NCI-H1092 treated with DMSO at 0.1 percent for 48 hours (cell line): ENCODE data around the gene TMEM182.

Experiments used
- DNase-seq: peaks from one replicate; lab custom pipeline; 2025; lab: John Stamatoyannopoulos, UW

TMEM182 gene

DNA sequence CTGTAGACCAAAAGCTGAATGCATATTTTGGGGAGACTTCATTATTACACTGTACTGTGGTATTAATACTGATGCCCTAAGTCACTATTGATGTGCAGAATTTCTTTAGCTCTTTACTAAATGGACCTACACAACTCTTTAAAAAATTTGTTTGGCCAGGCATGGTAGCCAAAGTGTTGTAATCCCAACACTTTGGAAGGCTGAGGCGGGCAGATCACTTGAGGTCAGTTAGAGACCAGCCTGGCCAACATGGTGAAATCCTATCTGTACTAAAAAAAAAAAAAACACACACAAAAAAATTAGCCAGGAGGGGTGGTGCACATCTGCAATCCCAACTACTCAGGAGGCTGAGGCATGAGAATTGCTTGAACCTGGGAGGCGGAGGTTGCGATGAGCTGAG, 6.4 kb downstream of the TMEM182 start:
- DNase-seq, result no peak

DNA sequence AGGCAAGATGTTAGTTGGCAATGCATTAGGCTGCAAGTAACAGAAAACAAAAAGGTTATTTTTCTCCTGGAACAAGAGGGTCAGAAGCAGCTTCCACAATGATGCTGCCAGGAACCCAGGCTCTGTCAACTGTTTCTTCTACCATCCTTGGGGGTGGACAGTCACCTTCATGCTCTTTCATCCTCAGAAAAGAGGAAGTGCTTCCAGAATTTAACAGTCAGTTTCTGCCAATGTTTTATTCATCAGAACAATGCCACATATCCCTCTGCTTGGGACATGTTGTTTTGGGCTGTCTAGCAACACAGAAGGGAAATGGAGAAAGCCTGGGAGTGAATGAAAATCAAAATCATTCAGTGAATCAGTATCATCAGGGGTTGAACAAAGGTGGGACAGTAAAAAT, 7.1 kb downstream of the TMEM182 start:
- DNase-seq, result no peak

DNA sequence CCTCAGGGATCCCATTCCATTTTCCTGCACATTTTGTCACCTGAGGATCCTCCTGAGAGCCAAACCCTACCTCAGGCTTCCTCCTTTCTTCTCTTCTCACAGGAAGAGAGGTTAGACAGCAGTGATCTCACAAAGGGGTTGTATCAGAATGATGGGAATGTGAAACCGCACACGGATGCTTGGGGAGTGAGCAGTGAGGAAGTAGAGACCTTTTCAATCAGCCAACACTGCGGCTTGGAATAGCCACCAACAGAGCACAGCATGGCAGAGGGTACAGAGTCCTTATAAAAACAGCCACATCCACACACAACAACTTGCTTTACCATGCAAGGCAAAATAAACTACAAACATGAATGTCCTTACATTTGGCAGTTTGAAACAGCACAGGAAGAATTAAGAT, 8.7 kb downstream of the TMEM182 start:
- no peak for DNase-seq

DNA sequence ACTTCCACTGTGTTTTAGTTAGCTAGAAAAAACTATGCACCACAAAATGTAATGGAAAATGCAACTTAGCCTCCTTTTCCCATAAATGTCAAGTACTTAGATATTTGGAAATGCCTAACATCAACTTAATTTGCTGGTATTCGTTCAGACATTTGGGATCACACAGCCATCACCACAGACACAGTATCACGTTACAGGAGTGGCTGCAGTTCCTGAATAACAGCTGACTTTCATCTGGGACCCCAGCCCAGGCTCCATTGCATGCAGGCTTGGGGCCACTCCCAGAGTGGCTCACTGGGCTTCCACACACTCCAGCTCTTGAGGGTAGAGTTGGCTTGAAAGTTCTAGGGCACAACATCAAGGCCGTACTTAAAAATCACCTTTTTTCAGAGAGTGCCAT, 9.3 kb downstream of the TMEM182 start:
- no peak for DNase-seq

DNA sequence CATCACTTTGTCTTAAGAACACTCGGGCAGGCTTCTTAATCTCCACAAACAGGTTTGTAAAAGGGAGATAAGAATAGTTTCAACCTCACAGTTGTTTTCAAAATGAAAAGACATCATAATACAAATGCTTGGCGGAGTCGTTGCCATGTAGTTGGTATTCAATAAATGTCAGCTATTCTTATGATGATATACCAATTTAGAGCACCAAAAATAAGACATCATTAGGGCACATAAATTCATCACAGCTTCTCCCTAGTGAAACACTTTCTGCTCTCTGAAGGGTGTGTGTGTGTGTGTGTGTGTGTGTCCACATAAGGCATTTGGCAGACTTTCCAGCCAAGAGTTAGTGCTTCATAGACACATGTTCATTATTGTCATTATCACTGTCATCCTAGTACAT, 10.8 kb downstream of the TMEM182 start:
- no peak for DNase-seq

DNA sequence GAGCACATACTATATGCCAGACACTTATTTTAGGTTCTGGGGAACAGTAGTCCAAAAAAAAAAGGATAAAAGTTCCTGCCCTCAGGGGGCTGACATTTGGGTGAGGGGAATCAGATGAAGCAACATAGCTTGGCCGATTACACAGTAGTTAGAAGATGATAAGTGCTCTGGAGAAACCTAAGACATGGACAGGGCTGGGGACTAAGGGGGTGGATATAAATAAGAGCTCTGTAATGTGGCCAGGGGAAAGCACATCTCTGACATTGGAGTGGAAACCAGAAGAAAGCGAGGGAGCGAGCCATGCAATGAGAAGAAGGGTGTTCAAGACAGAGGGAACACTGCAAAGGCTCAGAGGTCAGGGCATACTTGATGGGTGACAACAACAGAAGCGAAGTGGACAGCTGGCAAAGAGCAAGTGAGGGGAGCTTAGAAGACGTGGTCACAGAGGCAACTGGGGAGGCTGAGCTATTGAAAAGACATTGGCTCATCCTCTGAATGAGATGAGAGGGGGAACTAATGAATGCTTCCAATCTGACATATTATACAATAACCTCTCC, 11.4 kb downstream of the TMEM182 start:
- no peak for DNase-seq

DNA sequence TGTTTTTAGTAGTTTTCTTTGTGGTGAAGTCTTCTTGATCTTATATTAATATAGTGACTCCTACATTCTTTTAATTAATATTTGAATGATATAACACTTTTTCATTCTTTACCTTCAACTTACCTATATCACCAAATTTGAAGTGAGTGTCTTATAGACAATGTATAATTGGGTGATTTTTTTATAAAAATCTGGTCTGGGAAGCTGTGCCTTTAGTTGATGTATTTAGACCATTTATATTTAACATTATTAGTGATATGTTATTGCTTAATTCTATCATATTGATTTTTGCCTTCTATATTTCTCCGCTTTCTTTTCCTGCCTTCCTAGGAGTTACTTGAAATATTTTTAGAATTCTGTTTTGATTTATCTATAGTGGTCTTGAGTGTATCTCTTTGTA, 16.4 kb downstream of the TMEM182 start:
- DNase-seq, result no peak

DNA sequence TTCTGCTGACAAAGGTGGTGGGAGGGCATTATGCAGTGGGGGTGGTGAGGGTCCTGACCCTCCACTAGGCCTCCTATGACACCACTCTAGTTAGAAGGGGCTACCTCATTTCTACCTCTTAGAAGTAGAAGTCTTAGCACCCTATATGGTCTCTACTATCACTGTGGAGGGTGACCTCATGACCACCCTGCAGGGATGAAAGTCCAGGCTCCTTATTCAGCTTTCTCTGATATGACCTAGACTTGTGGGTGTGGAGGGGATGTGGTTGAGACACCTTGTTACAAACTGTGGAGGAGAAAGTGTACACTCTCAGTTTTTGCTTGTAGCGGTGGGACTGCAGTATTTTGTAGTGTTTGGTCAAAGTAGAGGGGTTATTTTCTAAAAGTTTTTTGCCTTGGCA, 18.6 kb downstream of the TMEM182 start:
- no peak for DNase-seq

DNA sequence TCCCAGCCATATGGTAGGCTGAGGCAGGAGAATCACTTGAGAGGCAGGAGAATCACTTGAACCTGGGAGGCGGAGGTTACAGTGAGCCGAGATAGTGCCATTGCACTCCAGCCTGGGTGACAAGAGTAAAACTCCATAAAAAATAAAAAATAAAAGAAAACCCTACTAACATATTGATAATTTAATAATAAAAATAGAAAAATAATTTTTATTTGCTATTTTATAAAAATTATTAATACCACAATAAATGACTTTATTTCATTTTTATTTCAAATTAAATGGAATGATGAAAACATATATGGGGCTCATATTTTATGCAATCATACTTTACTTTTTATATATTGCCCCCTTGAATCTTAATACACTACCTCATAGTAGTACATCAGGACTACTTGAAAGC, 20.4 kb downstream of the TMEM182 start:
- DNase-seq, result no peak

DNA sequence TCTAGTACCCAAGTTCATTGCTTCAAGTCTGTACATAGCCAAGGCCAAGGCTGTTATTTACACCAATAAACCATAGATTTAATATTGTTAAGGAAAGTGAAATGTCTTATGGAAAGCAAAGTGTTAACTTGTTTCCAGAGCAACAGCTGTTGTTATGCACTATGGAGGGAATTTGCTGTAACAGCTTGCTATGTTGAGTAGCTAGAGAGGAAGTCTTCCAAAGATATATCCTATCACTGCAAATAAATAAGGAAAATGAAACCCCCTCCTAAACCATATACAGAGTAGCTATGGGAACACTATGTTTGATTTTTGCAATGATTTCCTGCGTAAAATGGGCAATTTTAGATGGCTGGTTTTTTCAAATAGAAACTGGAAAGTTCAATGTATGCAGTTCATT, 21.1 kb downstream of the TMEM182 start:
- DNase-seq, result no peak

DNA sequence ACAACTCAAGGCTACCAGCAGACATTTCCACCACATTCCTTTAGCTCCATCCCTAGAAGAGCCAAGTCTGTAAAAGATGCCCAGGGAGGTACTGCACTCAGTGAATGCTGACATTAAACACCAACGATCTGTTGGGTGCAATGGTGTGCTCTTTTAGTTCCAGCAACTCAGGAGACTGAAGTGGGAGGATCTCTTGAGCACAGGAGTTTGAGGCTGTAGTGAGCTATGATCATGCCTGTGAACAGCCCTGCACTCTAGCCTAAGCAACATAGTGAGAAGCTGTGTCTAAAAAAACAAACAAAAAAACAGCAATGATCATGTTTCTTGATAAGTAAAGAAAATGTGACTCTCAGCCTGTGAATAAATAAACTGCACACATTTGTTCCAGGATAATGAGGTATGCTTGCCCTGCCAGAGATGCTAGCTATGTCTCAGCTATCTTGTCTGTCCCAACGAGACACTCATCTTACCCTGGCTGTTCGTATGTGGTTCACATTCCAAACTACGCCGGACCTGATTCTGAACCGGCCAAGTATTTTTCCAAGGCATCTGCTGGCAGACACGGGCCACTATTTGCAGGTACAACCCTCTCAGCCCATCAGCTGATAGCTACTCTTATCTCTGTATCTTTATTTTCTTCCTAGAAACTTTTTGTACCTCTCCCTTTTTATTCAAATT, 21.8 kb downstream of the TMEM182 start:
- DNase-seq, result no peak

DNA sequence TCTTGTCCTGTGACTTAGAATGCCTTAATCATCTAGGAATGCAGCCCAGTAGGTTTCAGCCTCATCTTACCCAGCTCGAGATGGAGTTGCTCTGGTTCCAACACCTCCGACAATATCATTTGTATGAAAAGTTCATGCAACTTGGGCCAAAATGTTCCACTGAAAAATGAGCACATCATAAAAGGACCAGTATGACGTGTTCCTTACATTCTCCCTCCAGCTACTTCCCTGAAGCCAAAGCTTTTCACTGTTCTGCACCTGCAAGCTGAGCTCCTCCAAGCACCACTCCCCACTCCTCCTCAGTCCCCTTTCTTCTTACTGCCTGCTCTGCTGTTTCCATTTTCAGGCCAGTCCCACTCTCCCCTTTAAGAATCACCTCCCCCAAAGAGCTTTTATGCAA, 23.1 kb downstream of the TMEM182 start:
- no peak for DNase-seq

DNA sequence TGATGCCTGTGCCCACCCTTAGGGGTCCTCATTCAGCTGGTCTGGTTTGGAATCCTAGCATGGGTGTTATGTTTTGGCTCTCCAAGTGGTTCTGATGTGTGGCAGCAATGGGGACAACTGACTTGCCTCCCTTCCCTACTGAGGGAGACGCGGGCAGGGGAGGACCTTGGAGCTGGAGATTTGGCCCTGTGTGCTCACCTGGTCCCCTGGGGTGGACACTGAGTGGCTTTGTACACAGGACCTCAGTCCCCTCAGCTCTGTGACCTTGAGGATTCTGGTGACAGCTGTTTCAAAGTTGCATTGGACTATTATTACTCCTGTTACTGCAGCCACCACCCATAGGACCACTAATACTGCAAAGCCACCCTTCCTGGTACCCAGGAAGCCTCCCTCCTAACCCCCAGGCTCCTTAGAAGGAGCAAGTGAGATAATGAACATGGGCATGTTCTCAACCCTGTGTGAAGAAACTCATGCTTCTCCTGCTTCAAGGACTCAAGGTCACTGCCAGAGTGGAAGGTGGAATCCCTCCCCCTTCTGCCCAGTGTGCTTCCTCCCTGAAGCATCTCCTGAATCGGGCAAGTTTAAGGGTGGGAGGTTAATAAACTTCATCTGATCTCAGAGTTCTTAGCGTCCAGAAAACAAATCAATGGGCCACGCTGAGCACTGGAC, 26.5 kb downstream of the TMEM182 start:
- no peak for DNase-seq

DNA sequence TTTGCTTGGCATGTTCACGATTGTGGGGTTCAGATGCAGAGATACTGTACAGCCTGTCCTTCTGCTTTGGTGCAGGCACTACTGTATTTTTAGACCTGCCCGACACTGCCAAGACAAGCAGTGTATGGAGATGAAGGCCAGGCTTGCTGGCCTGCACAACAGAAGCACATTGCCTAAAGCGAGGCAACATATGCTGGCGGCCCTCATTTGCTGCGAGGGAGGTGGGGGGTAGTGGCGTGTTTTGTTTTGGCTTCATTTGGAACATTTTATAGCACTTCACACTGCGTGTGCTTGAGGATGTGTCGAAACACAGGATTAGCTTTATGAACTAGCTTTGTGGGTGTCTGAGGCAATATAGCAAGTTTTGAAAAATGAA, 27.0 kb downstream of the TMEM182 start:
- DNase-seq, result no peak

DNA sequence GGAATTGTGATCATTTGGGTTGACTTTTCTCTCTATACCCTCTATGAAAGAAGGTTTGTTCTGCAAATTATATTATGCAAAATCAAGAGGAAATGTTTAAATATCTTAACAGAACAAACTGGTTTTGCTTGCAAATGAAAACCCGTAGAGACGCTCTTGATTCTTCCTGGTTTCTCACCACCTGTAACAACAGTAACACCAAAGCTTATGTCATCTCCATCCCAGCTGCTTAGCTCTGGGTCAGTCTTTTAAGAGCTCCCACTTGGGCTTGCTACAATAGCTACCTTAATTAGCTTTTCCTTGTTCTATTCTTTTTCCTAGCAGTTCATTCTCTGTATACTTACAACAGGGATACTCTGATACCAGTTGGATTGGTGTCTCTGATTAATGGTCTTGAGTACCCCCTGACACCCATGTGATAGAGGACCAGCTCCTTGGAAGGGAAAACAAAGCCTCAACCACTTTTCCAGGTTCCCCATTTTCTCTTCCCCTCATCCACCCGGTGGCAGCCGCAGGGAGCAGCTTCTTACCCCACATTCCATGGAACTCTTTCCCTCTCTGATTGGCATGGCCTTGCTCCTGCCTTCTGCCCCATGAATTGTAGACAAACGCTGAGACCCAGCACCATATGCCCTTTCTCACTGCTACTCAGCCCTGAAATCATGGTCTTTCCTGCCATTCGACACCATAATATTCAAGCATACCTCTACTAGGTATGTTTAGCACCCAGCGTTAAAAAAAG, 27.7 kb downstream of the TMEM182 start:
- DNase-seq, result no peak

DNA sequence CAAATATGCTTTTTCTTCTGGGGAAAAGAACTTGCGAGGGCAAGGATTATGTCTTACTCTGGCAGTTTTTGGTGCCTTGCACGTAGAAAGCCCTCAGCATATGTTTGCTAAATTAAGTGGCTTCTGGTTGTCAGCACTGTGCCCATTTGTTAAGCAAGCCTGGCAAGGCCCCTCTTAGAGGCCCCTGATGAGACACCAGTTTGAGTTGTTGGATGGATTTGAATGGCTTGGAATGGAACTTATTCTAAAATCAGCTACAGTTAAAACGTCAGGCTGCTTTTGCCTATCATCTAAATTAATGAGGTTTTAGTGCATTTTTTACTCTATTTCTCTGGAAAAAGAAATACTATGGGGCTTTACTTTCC, 28.2 kb downstream of the TMEM182 start:
- DNase-seq, result no peak

DNA sequence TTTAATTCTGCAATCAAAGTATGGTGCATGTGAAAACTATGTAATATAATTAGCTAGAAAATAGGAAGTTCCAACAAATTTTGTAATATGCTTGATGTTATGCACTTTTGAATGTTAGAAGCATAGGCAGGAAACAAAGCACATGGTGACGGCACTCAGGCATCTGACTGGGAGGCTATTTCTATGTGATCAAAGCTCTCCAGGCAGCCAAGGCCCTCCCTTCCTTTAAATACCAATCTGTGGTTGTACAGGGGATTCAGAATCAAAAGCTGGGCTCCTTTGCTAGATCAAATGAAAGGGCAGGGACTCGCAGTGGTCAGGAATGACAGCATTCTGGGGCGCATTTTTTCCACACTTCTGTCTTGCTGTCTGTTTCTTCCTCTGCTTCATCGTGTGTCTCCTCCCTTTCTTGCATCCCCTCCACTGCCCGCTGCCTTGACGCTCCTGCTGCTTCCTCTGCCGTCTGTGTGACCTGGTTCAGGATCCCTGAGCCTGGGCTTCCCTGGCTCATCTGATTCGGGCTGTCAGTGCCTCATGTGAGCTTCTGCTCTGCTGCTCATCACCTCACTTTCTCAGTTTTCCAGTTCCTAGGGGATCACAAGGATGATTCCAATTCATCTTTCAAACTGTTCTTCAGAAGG, 30.9 kb downstream of the TMEM182 start:
- no peak for DNase-seq

DNA sequence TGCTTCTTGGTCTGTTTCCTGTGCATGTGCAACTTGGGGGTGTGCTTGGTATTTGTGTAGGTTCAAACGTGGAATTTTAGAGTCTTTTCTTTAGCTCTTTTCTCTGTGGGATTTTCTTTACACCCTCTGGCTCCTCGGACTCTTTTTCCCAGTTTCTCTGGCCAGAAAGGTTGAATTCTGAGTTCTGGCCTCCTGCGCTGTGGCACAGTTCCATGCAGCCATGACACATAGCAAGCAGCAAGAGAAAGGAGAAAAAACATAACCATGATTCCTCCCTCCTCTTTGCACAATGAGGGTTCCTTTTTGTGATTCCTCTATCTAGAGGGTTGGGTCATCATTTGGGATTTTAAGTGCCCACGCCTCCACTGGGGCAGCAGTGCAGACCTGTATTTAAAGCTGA, 33.8 kb downstream of the TMEM182 start:
- no peak for DNase-seq

DNA sequence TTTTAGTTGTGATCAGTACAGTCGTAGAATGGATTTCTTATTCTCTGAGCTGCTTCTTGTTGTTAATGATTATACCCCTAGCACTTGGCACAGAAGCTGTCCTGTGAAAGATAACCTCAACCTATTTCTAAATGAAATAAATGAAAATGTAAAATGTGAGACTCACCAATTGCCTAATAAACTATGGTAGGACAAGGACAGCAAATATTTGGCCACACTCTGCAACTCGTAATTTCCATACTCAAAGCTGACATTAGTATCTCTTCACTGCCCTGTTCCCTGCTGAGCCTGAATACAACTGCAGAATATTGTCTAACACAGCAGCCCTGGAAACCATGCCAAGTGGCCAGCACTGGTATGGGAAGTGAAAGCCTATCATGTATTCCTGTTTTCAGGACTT, 34.5 kb downstream of the TMEM182 start:
- DNase-seq, result peak; percentile 54

DNA sequence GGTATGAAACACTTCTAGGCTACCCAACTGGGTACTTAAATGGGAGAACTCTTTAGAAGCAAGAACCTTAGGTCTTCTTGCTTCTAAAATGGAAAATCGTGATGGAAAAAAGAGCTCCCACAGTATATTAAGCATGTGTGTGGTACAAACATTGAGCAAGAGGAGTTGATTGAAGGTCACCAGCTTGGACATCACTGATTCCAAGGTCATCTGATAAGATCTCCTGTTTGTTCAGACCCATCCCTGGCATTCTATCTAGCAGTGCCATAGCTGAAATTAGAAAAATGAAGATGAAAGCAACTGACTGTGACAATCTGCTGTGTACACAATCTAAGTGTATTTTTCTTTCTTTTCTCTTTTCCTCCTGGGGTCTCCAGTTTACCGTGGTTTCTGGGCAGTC, 35.7 kb downstream of the TMEM182 start:
- no peak for DNase-seq

DNA sequence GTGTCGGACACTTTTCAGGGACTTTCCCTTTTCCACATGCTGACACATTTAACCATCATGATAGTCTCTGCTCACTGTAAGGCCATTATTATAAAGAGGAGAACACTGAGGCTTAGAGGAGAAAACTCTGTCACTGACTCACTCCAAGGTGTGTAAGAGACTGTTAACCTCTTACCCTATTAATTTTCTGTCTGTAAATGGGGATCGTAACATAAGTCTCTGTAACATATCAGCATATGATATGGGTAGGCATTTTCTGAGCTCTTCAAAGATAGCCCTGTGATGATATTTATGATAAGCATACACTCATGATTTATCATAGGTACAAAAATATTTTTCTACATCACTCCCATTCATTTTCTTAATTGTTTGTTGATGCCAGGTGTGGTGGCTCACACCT, 36.4 kb downstream of the TMEM182 start:
- DNase-seq, result no peak

DNA sequence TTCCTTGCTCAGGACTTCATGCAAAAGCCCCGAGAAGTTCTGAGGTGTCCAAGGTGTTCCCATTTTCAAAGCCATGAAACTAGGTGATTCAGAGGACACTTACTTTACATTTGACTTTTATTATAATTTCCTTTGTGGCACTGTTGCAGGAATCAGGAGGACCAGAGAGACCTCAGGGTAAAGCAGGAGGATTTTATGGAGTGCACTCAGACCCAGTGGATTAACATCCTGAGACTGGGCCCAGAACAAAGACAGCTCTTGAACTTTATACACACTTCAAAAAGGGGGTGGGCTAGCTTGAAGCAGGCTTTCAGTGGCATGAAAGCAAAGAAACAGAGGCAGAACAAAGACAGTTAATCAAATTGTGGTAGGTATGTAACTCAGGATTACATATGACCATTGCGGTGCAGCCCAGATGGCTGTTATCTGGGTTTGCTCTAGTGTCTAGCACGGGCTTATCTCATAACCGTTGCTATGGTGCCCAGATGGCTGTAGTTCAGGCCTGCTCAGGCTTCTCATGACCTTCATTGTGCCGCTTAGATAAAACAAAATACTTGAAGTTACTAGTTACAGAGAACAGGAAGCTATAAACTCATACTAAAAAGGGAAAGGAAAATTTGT, 39.4 kb downstream of the TMEM182 start:
- DNase-seq, result no peak
